GM12864 (cell line): ENCODE results near the gene TMEM41B.
A peak's percentile ranks its signal among the peaks of the same experiment; 100 is the strongest.
"Not testable (repeated sequence)": the region's sequence is repeated elsewhere in the genome, so short reads cannot be mapped to it uniquely, and the experiment has no call there.

Source experiments
- DNase-seq: peaks from one replicate; pipeline ENCODE4 v3.0.0-alpha.2; 2011; ENCODE audit warnings: low read depth
- H3K4me3 ChIP-seq: 2 replicates; pipeline ENCODE4 v1.5.1; 2011; ENCODE audit warnings: mild to moderate bottlenecking, low read depth, low read length, control low read depth
- CTCF ChIP-seq: IDR thresholded peaks from 2 replicates; pipeline ENCODE4 v1.5.1; 2011; ENCODE audit warnings: low read depth, mild to moderate bottlenecking, moderate library complexity, low read length, control low read depth, inconsistent platforms; ENCODE audit errors: missing control alignments

Gene TMEM41B

DNA sequence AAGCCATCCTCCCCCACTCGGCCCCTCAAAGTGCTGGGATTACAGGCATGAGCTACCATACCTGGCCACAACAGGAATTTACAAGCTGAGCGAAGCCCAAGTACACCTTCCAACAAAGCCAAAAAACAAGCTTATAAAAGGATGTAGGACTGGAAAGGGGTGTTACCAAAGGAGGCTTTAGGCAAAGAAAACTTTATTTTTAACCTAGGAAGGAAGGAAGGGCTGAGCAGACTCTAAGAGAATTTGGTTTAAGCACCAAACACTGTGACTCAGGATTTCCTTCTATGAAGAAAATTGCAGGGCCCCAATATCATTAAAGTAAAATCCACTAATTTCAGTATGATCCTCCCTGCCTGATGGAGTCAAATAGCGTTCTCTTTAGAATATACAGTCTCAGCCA is 61.3 kb downstream of the TMEM41B start:
- TF ChIP-seq CTCF: no peak
- no peak overlapping the region for H3K4me3 ChIP-seq
- no peak for DNase-seq

DNA sequence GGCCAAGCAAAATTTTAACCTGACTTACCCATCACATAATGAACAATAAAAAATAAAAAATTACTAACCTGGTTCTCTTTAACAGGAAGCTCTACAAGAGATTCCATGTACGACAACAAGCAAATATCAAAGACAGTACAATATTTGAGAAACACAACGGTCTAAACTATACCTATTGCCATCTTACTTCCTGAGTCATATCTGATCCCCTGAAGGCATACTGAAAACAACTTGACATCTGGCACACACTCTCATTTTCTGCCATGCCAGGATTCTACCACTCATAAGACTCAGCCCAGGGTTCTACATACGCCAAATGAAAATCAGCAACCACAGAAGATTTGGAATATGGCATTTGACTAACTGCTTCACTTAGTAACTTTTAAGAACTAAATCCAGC is 63.1 kb downstream of the TMEM41B start:
- no peak overlapping the region for H3K4me3 ChIP-seq
- TF ChIP-seq CTCF: no peak
- DNase-seq: no peak

DNA sequence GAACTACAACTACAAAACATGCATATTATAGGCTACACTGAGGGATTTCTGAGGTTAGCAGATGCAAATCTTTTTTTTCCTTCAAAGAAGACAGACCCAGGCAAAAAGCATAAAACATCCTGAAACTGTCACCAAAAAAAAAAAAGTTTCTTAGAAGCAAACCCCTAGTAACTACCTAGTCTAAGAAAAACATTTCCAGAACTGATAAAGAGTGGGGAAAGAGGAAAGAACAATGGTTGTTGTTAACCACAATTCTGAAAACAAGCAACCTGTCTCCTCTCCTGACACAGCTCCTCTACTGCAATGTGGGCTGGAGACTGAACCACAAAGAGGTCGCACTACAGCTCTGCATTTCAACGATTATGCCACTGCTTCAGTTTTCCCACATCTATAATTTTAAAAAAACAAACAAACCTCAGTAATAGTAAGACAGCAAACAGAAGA is 64.2 kb downstream of the TMEM41B start:
- H3K4me3 ChIP-seq: no peak overlapping the region
- TF ChIP-seq CTCF: no peak
- peak; percentile 35 for DNase-seq

DNA sequence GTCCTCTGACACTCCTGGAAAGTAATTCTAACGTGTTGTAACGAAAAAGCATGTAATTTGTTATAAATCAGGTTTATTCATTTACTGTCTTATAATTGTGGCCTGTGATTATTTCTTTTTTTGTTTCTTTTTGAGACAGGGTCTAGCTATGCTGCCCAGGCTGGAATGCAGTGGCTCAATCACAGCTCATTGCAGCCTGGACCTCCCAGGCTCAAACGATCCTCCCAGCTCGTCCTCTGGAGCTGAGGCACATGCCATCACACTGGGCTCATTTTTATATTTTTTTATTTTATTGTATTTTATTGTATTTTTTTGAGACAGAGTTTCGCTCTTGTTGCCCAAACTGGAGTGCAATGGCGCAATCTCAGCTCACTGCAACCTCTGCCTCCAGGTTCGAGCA is 65.1 kb downstream of the TMEM41B start:
- H3K4me3 ChIP-seq: no peak overlapping the region
- no peak for TF ChIP-seq CTCF
- DNase-seq: no peak

GRCh38 chr11:9247863-9248262 is 66.5 kb downstream of the TMEM41B start:
- DNase-seq: no peak
- TF ChIP-seq CTCF: no peak
- H3K4me3 ChIP-seq: no peak overlapping the region

- DNase-seq, H3K4me3 ChIP-seq: not testable (repeated sequence)
These were observed 78.2 kb downstream of the TMEM41B start for GRCh38 chr11:9236242-9236641.

- no peak for TF ChIP-seq CTCF
- H3K4me3 ChIP-seq: no peak overlapping the region
- no peak for DNase-seq
These were observed 81.9 kb downstream of the TMEM41B start for GRCh38 chr11:9232482-9232881.

GRCh38 chr11:9231848-9232177 is 82.6 kb downstream of the TMEM41B start:
- H3K4me3 ChIP-seq: no peak overlapping the region
- no peak for TF ChIP-seq CTCF
- DNase-seq: no peak
